Kidney epithelial cell (primary cell): Measurements from ENCODE around the gene DNAJC5G. TPM values are rescaled to one million over a fixed set of nuclear protein-coding genes. Genes with fewer than 3 reads are reported as not detected.

Experiments
- DNase-seq: peaks from one replicate; pipeline ENCODE4 v3.0.0-alpha.2; 2010; ENCODE audit warnings: low read depth
- H3K27me3 ChIP-seq: 2 replicates; pipeline ENCODE4 v1.6.0; 2011; ENCODE audit warnings: low read length; ENCODE audit not compliant: control insufficient read depth, insufficient read depth
- H3K36me3 ChIP-seq: 2 replicates; pipeline ENCODE4 v1.5.1; 2011; ENCODE audit warnings: low read length; ENCODE audit not compliant: control insufficient read depth, insufficient read depth
- H3K4me3 ChIP-seq: 2 replicates; pipeline ENCODE4 v1.5.1; 2011; ENCODE audit warnings: low read depth, mild to moderate bottlenecking, control low read depth, low read length
- total RNA-seq: library from RNA; depleted of rRNA; stranded (reverse); fragments of >200 nt; gene quantifications from 2 replicates; pipeline ENCODE4 v1.2.3, GENCODE V29; 2015
- TF ChIP-seq, protein P1 (sequence below): IDR thresholded peaks from 2 replicates; pipeline ENCODE4 v1.5.1; 2011; ENCODE audit warnings: mild to moderate bottlenecking, moderate library complexity, low read length, control low read depth, inconsistent platforms; ENCODE audit not compliant: insufficient read depth, poor library complexity, severe bottlenecking

DNAJC5G gene
- total RNA-seq, 1 donor from 2014 or later: not detected

DNA sequence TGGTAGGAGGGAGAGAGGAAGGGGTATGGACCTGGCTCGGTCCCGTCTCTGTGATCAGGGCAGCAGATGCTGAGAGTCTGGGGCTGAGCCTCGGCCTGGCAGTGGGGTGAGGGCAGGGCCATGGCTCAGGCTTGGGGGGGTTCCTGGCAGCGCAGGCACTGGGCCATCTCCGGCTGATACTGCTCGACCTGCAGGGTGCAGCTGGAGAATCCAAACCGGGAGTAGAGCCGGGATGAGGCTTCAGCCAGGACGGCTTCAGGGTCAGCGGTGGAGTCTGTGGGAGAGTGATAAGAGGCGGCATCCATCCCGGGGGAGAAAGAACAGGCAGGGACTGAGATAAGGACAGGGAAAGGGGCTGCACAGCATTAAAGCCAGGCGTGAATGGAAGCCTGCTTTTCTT, 20.0 kb upstream of the DNAJC5G start:
- TF ChIP-seq, protein P1, sequence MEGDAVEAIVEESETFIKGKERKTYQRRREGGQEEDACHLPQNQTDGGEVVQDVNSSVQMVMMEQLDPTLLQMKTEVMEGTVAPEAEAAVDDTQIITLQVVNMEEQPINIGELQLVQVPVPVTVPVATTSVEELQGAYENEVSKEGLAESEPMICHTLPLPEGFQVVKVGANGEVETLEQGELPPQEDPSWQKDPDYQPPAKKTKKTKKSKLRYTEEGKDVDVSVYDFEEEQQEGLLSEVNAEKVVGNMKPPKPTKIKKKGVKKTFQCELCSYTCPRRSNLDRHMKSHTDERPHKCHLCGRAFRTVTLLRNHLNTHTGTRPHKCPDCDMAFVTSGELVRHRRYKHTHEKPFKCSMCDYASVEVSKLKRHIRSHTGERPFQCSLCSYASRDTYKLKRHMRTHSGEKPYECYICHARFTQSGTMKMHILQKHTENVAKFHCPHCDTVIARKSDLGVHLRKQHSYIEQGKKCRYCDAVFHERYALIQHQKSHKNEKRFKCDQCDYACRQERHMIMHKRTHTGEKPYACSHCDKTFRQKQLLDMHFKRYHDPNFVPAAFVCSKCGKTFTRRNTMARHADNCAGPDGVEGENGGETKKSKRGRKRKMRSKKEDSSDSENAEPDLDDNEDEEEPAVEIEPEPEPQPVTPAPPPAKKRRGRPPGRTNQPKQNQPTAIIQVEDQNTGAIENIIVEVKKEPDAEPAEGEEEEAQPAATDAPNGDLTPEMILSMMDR: no peak
- H3K27me3 ChIP-seq: peaks cover 57% of the 10 kb centered on the region
- no peaks in the 10 kb centered on the region for H3K36me3 ChIP-seq
- H3K4me3 ChIP-seq: no peak overlapping the region
- DNase-seq: no peak

DNA sequence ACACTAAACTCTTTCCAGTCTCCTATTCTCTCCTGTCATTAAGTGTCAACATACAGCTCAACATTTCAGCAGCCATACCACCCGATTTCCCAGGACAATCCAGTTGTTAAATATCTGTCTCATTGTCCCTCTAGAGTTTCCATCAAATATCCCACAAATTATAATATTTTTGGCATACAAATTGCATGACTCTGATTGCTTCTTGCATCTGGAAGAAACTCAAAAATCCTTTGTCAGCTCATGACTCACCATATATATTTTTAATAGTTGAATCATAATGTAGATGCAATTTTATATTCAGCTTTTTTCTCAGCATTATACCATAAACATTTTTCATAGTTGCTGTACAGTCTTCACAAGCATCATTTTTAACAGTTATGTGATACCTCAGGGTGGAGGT, 19.6 kb upstream of the DNAJC5G start:
- Histone ChIP-seq H3K27me3 (peaks cover 57% of the 10 kb centered on the region), H3K4me3 (no peak overlapping the region), H3K36me3 (no peaks in the 10 kb centered on the region)
- TF ChIP-seq, protein P1: no peak
- no peak for DNase-seq

DNA sequence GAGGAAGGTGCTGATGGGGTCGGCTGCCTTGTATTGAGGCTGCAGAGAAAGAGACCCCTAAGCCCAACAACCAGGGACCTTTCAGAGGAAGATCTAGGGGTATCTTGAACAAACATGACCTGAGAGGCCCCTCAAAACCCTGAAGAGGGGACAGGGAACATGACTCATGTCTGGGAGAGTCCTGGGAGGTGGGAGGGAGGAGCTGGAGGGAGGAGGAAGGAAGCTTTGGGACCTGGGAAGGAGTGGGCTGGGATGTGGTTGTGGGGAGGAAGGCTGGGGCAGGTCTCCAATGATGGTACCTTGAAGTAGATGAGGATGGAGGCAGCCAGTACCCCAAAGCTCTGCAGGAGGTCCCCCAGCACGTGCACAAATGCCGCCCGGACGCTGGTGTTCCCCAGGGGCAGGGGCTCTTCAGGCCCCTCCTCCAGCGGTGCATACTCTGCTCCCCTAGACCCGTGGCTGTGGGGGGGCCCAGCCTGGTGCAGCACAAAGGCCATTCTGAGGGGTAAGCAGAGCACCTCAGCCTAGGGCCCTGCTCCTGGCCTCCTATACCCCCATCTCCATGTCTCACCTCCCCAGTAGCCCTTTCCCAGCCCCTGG, 18.3 kb upstream of the DNAJC5G start:
- no peak overlapping the region for H3K4me3 ChIP-seq
- H3K27me3 ChIP-seq: peaks cover 58% of the 10 kb centered on the region
- H3K36me3 ChIP-seq: no peaks in the 10 kb centered on the region
- TF ChIP-seq, protein P1: no peak
- no peak for DNase-seq

DNA sequence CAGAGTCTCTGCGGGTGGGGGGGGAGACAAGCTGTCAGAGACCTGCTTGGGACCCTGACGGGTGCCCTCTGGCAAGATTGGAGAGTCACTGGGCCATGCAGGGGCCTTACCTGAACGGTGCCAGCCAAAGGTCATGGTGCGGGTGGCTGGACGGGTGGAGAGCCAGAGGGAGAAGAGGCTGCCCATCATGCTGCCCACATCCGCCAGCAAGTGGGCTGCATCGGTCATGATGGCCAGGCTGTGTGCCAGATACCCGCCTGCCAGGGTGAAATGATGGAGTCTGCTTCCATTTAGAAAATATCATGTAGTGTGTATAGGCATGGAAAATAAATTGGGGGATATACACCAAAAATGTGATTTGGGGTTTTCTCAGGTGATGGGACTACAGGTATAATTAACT, 17.2 kb upstream of the DNAJC5G start:
- TF ChIP-seq, protein P1: no peak

DNA sequence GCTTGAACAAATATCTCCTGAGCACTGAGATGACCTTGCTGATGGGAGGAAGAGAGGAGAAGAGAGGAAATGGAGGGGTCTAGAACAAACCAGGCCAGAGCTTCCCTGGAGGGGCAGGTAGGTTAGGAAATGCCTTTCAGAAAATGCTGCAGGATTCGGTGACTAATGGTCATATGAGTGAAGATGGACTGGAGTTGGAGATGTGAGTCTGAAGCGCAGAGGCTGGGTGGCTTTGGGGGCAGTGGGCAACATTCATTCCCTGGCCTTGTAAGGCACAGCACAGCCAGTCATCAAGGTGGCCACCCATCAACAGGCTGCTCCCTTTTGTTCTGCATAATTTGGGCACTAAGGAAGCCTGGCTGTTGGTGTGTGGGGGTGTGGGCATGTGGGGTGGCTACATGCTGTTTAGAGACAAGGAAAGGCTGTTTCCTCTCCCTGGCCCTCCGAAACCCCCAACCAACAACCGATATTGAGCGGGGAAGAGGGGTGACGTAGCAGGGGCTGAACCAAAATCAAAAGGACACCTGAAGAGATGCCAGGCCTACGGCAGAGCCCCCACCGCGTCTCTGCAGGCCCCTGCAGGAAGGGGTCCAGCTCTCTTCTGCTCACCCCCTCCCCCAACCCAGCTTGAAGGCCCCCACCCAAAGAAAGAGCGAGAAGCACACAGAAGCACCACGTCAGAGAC, 13.8 kb upstream of the DNAJC5G start:
- Histone ChIP-seq H3K4me3 (no peak overlapping the region), H3K36me3 (no peaks in the 10 kb centered on the region), H3K27me3 (peaks cover 84% of the 10 kb centered on the region)
- TF ChIP-seq, protein P1: no peak
- DNase-seq: no peak

More for the DNA sequence above, 17.2 kb upstream of the DNAJC5G start:
- no peak for DNase-seq
- no peaks in the 10 kb centered on the region for H3K36me3 ChIP-seq
- no peak overlapping the region for H3K4me3 ChIP-seq
- peaks cover 68% of the 10 kb centered on the region for H3K27me3 ChIP-seq

GRCh38 chr2:27261926-27262298, 13.3 kb upstream of the DNAJC5G start:
- no peak for DNase-seq
- H3K4me3 ChIP-seq: no peak overlapping the region

More at GRCh38 chr2:27261926-27262298, 13.3 kb upstream of the DNAJC5G start:
- Histone ChIP-seq H3K27me3 (peaks cover 82% of the 10 kb centered on the region), H3K36me3 (no peaks in the 10 kb centered on the region)
- TF ChIP-seq, protein P1: no peak
